ENCODE measurements around the gene HS6ST1.

DNA sequence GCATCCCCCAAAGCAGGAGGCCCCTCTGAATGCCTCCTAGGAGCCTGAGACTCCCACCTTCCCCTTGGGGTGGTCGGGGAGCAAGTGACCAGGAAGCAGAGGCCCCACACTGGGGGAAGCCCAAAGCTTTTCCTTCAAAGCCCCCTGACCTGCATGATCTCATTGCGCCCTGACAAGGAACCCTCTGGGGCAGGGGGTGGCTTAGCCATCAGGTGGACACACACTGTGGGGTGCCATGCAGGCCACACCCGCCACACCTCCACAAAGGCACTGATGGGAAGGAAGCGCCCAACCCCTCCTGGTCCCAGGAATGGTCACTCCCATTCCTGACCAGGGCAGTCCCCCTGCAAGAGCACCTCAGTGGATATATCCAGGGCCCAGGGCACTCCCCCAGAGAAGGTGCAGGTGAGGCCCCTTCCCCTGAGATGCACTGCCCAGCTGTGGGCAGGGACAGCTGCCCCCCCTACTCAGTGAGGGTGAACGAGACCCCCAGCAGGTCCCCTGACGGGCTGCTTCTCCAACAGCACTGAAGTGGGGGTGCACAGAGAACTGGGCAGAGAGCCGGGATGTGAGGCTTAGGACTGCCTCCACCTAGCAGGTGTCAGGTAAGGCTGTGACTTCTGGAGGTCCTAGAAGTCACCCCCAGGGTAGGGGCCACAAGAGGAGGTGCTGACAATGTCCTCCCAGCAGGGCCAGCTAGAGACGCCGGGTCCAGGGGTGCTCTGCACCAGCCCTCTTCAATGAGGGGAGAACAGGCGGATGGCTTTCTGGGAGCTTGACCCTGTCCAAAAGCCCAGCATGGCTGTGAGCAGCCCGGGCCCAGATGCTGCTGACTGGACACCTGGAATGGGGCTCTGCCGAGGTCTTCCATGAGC is 31.5 kb downstream of the HS6ST1 start:
- TF ChIP-seq POLR2AphosphoS5 (IDR thresholded peaks at IDR 0.05) = no peak
- TF ChIP-seq CTCF (IDR thresholded peaks at IDR 0.05 in 8 of 11, conservative IDR thresholded peaks at IDR 0.05 in 3 of 11) = no peak
- TF ChIP-seq POLR2A (IDR thresholded peaks at IDR 0.05) = no peak

Measured in spleen (tissue), 7 donors.